Measurements from ENCODE around the gene CRCP.

DNA sequence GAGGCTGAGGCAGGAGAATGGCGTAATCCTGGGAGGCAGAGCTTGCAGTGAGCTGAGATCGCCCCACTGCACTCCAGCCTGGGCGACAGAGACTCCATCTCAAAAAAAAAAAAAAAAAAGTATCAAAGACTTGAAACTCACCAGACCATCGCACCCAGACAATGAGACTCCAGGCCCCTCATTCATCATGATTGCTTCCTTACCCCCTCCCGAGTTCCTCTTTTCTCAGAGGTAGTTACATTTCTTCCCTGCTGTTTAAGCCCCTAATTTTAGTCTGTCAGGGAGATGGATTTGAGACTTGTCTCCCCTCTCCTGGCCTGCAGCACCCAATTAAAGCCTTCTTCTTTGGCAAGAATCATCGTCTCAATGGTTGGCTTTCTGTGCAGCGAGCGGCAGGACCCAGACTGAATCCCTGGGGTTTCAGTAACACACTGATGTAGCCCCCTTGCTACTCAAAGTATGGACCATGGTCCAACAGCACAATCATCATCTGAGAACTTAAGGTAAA is 71.1 kb downstream of the CRCP start:
- TF ChIP-seq, protein P1, sequence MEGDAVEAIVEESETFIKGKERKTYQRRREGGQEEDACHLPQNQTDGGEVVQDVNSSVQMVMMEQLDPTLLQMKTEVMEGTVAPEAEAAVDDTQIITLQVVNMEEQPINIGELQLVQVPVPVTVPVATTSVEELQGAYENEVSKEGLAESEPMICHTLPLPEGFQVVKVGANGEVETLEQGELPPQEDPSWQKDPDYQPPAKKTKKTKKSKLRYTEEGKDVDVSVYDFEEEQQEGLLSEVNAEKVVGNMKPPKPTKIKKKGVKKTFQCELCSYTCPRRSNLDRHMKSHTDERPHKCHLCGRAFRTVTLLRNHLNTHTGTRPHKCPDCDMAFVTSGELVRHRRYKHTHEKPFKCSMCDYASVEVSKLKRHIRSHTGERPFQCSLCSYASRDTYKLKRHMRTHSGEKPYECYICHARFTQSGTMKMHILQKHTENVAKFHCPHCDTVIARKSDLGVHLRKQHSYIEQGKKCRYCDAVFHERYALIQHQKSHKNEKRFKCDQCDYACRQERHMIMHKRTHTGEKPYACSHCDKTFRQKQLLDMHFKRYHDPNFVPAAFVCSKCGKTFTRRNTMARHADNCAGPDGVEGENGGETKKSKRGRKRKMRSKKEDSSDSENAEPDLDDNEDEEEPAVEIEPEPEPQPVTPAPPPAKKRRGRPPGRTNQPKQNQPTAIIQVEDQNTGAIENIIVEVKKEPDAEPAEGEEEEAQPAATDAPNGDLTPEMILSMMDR (IDR thresholded peaks at IDR 0.05 in 8 of 11, conservative IDR thresholded peaks at IDR 0.05 in 3 of 11), result no peak
- no peak for TF ChIP-seq POLR2A (IDR thresholded peaks at IDR 0.05)
- TF ChIP-seq POLR2AphosphoS5 (IDR thresholded peaks at IDR 0.05), result no peak

Measured in spleen (tissue), 7 donors.